ENCODE measurements around the gene SGMS1. TPM values are rescaled to one million over a fixed set of nuclear protein-coding genes. Genes with fewer than 3 reads are reported as not detected.

SGMS1 gene
- total RNA-seq, 2 experiments from 2014 or later = 24.8 to 25.2 TPM

DNA sequence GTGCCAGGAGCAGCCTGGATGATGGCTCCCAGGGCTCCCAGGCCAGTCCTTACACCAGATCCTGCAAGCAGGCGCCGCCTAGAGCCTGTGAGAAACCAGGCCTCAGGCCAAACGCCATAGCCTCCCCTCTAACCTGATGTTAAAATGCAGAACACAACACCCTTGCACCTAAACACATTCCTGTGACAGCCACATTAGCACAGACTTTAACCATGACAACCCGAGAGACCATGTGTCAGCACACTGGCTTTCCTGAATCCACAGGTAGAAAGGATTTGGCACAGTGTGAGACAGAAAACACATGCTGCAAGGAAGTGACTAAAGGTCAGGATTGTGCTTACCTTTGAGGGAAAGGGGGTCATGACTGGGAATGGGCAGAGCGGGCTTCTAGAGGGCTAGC is 59.9 kb downstream of the SGMS1 start:
- Histone ChIP-seq H3K27ac (ENCODE audit: low read depth in 1 of 2, low read length in 2 of 2) (no peak overlapping the region), H3K36me3 (ENCODE audit: insufficient read depth, low read length) (peaks cover 6% of the 10 kb centered on the region), H3K27me3 (ENCODE audit: control insufficient read depth in 1 of 2, insufficient read depth in 2 of 2, low read length in 2 of 2) (no peaks in the 10 kb centered on the region), H3K9me3 (ENCODE audit: control insufficient read depth in 1 of 2, insufficient read depth in 1 of 2, low read length in 2 of 2) (no peaks in the 10 kb centered on the region), H3K4me1 (ENCODE audit: insufficient read depth, low read length) (peaks cover 2% of the 10 kb centered on the region), H3K4me3 (ENCODE audit: low read length) (no peak overlapping the region)
- no peak overlapping the region for H3K27ac Mint-ChIP-seq
- H3K27me3 Mint-ChIP-seq = no peaks in the 10 kb centered on the region
- DNase-seq (no peak), ATAC-seq (ENCODE audit: poor library complexity) (no peak)
- no peak overlapping the region for H3K4me3 Mint-ChIP-seq
- ChIA-PET POLR2A (no interaction called here), CTCF (no interaction called here)
- peaks cover 9% of the 10 kb centered on the region for H3K36me3 Mint-ChIP-seq (ENCODE audit: low read depth)
- TF ChIP-seq CTCF (IDR thresholded peaks at IDR 0.05) = no peak
- intact Hi-C loops (cut with DNase I, micrococcal nuclease) = loop anchor here in 1 of 2 experiments (5.0 kb wide), 1 partner anchor 58 kb away; the partner anchor contains the start of gene SGMS1
- peaks cover 33% of the 10 kb centered on the region for H3K4me1 Mint-ChIP-seq (ENCODE audit: low read depth)
- H3K9me3 Mint-ChIP-seq = no peaks in the 10 kb centered on the region

- no peaks in the 10 kb centered on the region for H3K4me1 ChIP-seq (ENCODE audit: insufficient read depth, low read length)
- ATAC-seq (ENCODE audit: poor library complexity) (peak; percentile 43), DNase-seq (peak in 4 of 14 experiments; percentile 23 to 47 (median 36))
- H3K36me3 Mint-ChIP-seq (ENCODE audit: low read depth) = peaks cover 9% of the 10 kb centered on the region
- no peaks in the 10 kb centered on the region for H3K27me3 ChIP-seq (ENCODE audit: control insufficient read depth in 1 of 2, insufficient read depth in 2 of 2, low read length in 2 of 2)
- H3K4me3 Mint-ChIP-seq = no peak overlapping the region
- H3K27me3 Mint-ChIP-seq = no peaks in the 10 kb centered on the region
- intact Hi-C loops (cut with DNase I, micrococcal nuclease) = loop anchor here (2.0 to 5.0 kb wide), 2 partner anchors 60 to 63 kb away; partner anchors contain the start of gene SGMS1 (in 1 of the 2)
- H3K36me3 ChIP-seq (ENCODE audit: insufficient read depth, low read length) = peaks cover 6% of the 10 kb centered on the region
- CTCF ChIA-PET = interaction anchor here (1.1 kb wide), 1 partner anchor 9 kb away, joined by 3 read pairs; no protein-coding TSS in a partner anchor
- H3K4me3 ChIP-seq (ENCODE audit: low read length) = no peak overlapping the region
- POLR2A ChIA-PET = no interaction called here
- H3K9me3 ChIP-seq (ENCODE audit: control insufficient read depth in 1 of 2, insufficient read depth in 1 of 2, low read length in 2 of 2) = no peaks in the 10 kb centered on the region
- H3K4me1 Mint-ChIP-seq (ENCODE audit: low read depth) = peaks cover 39% of the 10 kb centered on the region
- peak; percentile 63 for TF ChIP-seq CTCF (IDR thresholded peaks at IDR 0.05)
- no peak overlapping the region for H3K27ac ChIP-seq (ENCODE audit: low read depth in 1 of 2, low read length in 2 of 2)
- H3K27ac Mint-ChIP-seq = no peak overlapping the region
- no peaks in the 10 kb centered on the region for H3K9me3 Mint-ChIP-seq
Observed at GRCh38 chr10:50561816-50562215, 61.9 kb downstream of the SGMS1 start.

DNA sequence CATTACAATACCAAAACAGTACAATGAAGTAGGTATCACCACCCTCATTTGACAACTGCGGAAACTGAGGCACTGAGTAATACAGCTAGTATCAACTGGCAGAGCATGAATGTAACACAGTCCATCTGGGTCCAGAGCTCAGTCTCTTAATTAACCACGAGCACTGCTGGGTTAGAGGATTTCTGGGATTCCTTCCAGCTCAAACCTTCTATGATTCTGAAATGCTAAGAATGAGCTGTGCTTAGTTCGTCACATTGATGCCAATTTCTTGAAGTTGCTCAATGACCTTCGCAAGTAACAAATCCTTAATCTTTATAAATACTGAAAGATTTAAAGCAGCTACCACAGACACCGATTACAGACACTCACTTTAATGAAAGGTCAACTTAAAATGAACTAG is 62.5 kb downstream of the SGMS1 start:
- Histone ChIP-seq H3K27me3 (ENCODE audit: control insufficient read depth in 1 of 2, insufficient read depth in 2 of 2, low read length in 2 of 2) (no peaks in the 10 kb centered on the region), H3K27ac (ENCODE audit: low read depth in 1 of 2, low read length in 2 of 2) (no peak overlapping the region), H3K4me3 (ENCODE audit: low read length) (no peak overlapping the region), H3K9me3 (ENCODE audit: control insufficient read depth in 1 of 2, insufficient read depth in 1 of 2, low read length in 2 of 2) (no peaks in the 10 kb centered on the region), H3K4me1 (ENCODE audit: insufficient read depth, low read length) (no peaks in the 10 kb centered on the region), H3K36me3 (ENCODE audit: insufficient read depth, low read length) (peaks cover 6% of the 10 kb centered on the region)
- Mint-ChIP-seq H3K4me3 (no peak overlapping the region), H3K36me3 (ENCODE audit: low read depth) (peaks cover 14% of the 10 kb centered on the region), H3K4me1 (ENCODE audit: low read depth) (peaks cover 41% of the 10 kb centered on the region), H3K27ac (no peak overlapping the region), H3K9me3 (no peaks in the 10 kb centered on the region), H3K27me3 (no peaks in the 10 kb centered on the region)
- DNase-seq = no peak
- ATAC-seq (ENCODE audit: poor library complexity) = no peak
- ChIA-PET CTCF (interaction anchor here (1.1 kb wide), 1 partner anchor 9 kb away, joined by 3 read pairs; no protein-coding TSS in a partner anchor), POLR2A (no interaction called here)
- intact Hi-C loops (cut with DNase I, micrococcal nuclease) = loop anchor here (2.0 to 5.0 kb wide), 2 partner anchors 61 to 64 kb away; partner anchors contain the start of gene SGMS1 (in 1 of the 2)
- no peak for TF ChIP-seq CTCF (IDR thresholded peaks at IDR 0.05)

Data from CD4-positive, alpha-beta T cell (primary cell).